HepG2 (cell line): ENCODE data around the gene ADGRG6. TPM values are rescaled to one million over a fixed set of nuclear protein-coding genes. Genes with fewer than 3 reads are reported as not detected.

ENCODE experiments used
- ATAC-seq: fragments of 200-7000 bp; cut with Tn5 transposase; 3 replicates; pipeline ENCODE4 v1.9.1; 2020; ENCODE audit warnings: mild to moderate bottlenecking, moderate library complexity
- BruUV-seq: library from RNA; stranded (reverse); fragments of 400-500 nt; replicated peaks from 2 replicates; lab custom pipeline; 2021; lab: Mats Ljungman, UMichigan
- CTCF ChIA-PET: fragments of 300-600 bp; formaldehyde crosslinking; extraction: SDS; loops from one replicate; lab custom pipeline; 2021; ENCODE audit warnings: low total read pairs, inconsistent platforms, low intra/inter-chr PET ratio; lab: Yijun Ruan, JAX
- POLR2A ChIA-PET: fragments of 350-600 bp; sonication (Branson Sonifier 250); formaldehyde crosslinking; loops from one replicate; lab custom pipeline; 2020; ENCODE audit warnings: antibody characterized with exemption, inconsistent platforms; lab: Yijun Ruan, JAX
- DNase-seq: peaks from one replicate; pipeline ENCODE4 v3.0.0-alpha.2; 2015; ENCODE audit warnings: low spot score
- FAIRE-seq: peaks from 3 replicates; lab custom pipeline; 2011; peaks lifted over from hg19 to GRCh38; lab: Jason Lieb, UNC
- H2AFZ ChIP-seq: one replicate; pipeline ENCODE4 v1.6.1; 2011; ENCODE audit warnings: low read length, inconsistent platforms
- H3K27ac ChIP-seq: fragments of 300-600 bp; 3 replicates; pipeline ENCODE4 v1.8.0; 2011; ENCODE audit warnings: mixed run types, mild to moderate bottlenecking, mixed read lengths, low read length, inconsistent platforms; ENCODE audit not compliant: insufficient read depth; ENCODE audit errors: extremely low read length
- H3K27me3 ChIP-seq, 2 experiments: fragments of 200-600 bp in 1 of 2; 2 replicates in 1 of 2; 3 replicates in 1 of 2; pipeline versions ENCODE4 v1.6.0 to v1.8.0; 2011; ENCODE audit warnings: low read length in 2 of 2, mild to moderate bottlenecking in 2 of 2, moderate library complexity in 2 of 2, inconsistent platforms in 1 of 2; ENCODE audit not compliant: insufficient read depth in 2 of 2, control insufficient read depth in 1 of 2
- H3K36me3 ChIP-seq, 2 experiments: fragments of 200-600 bp in 1 of 2; replicated peaks in 1 of 2; 2 replicates in 1 of 2; 3 replicates in 1 of 2; pipeline versions ENCODE4 v1.5.1 to v1.8.0; 2011; ENCODE audit warnings: low read length in 2 of 2, inconsistent platforms in 1 of 2; ENCODE audit not compliant: insufficient read depth in 2 of 2, control insufficient read depth in 1 of 2
- H3K4me1 ChIP-seq: 2 replicates; pipeline ENCODE4 v1.5.1; 2012; ENCODE audit warnings: low read length, inconsistent platforms; ENCODE audit not compliant: insufficient read depth
- H3K4me2 ChIP-seq: 2 replicates; pipeline ENCODE4 v1.6.0; 2011; ENCODE audit warnings: low read depth, low read length, inconsistent platforms
- H3K4me3 ChIP-seq, 3 experiments: fragments of 200-600 bp in 1 of 3; sonication (generic), shearing (Covaris generic) in 1 of 3; replicated peaks in 1 of 3; 2 replicates each; pipeline ENCODE4 v1.5.1; 2011 to 2016; ENCODE audit warnings: low read length in 3 of 3, inconsistent platforms in 2 of 3, low read depth in 2 of 3, mild to moderate bottlenecking in 2 of 3, control low read depth in 1 of 3, mixed read lengths in 1 of 3; ENCODE audit not compliant: insufficient read depth in 1 of 3
- H3K79me2 ChIP-seq: one replicate; pipeline ENCODE4 v1.6.1; 2011; ENCODE audit warnings: low read length, inconsistent platforms; ENCODE audit not compliant: insufficient read depth
- H3K9ac ChIP-seq: 2 replicates; pipeline ENCODE4 v1.6.0; 2011; ENCODE audit warnings: mild to moderate bottlenecking, low read depth, low read length, inconsistent platforms; ENCODE audit not compliant: insufficient read depth
- H3K9me3 ChIP-seq: 2 replicates; pipeline ENCODE4 v1.5.1; 2012; ENCODE audit warnings: mild to moderate bottlenecking, low read length
- H4K20me1 ChIP-seq: 2 replicates; pipeline ENCODE4 v1.6.0; 2011; ENCODE audit warnings: inconsistent platforms, mild to moderate bottlenecking, low read length, moderate library complexity; ENCODE audit not compliant: insufficient read depth
- BHLHE40 ChIP-seq: IDR thresholded peaks from 2 replicates; pipeline ENCODE4 v1.6.1; 2011; ENCODE audit warnings: low read length, improper control_type of control experiment
- KLF16 ChIP-seq, 2 experiments: sonication (generic) in 1 of 2; formaldehyde crosslinking in 1 of 2; IDR thresholded peaks; 2 replicates each; pipeline versions ENCODE4 v1.6.1 to v1.8.0; 2016 to 2023; ENCODE audit warnings: missing genetic modification reagents in 2 of 2, missing compliant biosample characterization in 1 of 2
- MTA3 ChIP-seq: sonication (generic); formaldehyde crosslinking; IDR thresholded peaks from 2 replicates; pipeline ENCODE4 v1.4.0; 2020; ENCODE audit warnings: missing genetic modification reagents
- NFIC ChIP-seq: IDR thresholded peaks from 2 replicates; pipeline ENCODE4 v1.6.1; 2012; ENCODE audit warnings: mild to moderate bottlenecking, low read length, inconsistent platforms
- PAF1 ChIP-seq: IDR thresholded peaks from 2 replicates; pipeline ENCODE4 v1.6.1; 2016; ENCODE audit warnings: missing genetic modification reagents, missing compliant biosample characterization
- SIX4 ChIP-seq: sonication (generic); formaldehyde crosslinking; IDR thresholded peaks from 2 replicates; pipeline ENCODE4 v1.4.0; 2020; ENCODE audit warnings: missing genetic modification reagents
- ZNF317 ChIP-seq: sonication (generic); formaldehyde crosslinking; IDR thresholded peaks from 2 replicates; pipeline ENCODE4 v1.5.0; 2020; ENCODE audit warnings: mild to moderate bottlenecking, missing genetic modification reagents
- ZNF75D ChIP-seq: sonication (generic); formaldehyde crosslinking; IDR thresholded peaks from 2 replicates; pipeline ENCODE4 v1.8.1; 2023; ENCODE audit warnings: missing genetic modification reagents, mild to moderate bottlenecking, borderline replicate concordance
- ZNF777 ChIP-seq: sonication (generic); formaldehyde crosslinking; IDR thresholded peaks from 2 replicates; pipeline ENCODE4 v1.4.0; 2020; ENCODE audit warnings: missing genetic modification reagents
- WGBS: methylation state at CpG from one replicate; pipeline ENCODE4 v1.1.6; 2017; ENCODE audit warnings: low lambda C conversion rate; 5-methylcytosine and 5-hydroxymethylcytosine counted together
- in situ Hi-C: cut with HindIII; loops from 2 replicates; pipeline ENCODE4 v1.10.0; 2017; ENCODE audit warnings: low pct_unique_long_range_greater_than_20kb; ENCODE audit not compliant: extremely low pct_ligation_motif_present
- intact Hi-C: fragments of 100-400 bp; cut with micrococcal nuclease; formaldehyde crosslinking; loops from one replicate; pipeline ENCODE4 v1.10.0; 2022; ENCODE audit not compliant: unreplicated experiment
- polyA plus RNA-seq, 8 experiments: library from polyadenylated mRNA; depleted of rRNA in 3 of 8; stranded (reverse) in 7 of 8; unstranded in 1 of 8; fragments of >200 nt; fragmentation: Illumina TruSeq in 4 of 8; extraction: Trizol in 4 of 8; gene quantifications; 2 replicates each; pipeline versions ENCODE4 v1.2.1 to v1.2.3, GENCODE V29; 2011 to 2016; ENCODE audit warnings: low read depth in 4 of 8, missing spikeins in 1 of 8, mixed read lengths in 1 of 8; ENCODE audit not compliant: insufficient read depth in 1 of 8
- total RNA-seq, 5 experiments: library from RNA; depleted of rRNA; stranded (reverse); fragments of >200 nt; fragmentation: Illumina TruSeq; extraction: Trizol; gene quantifications; 2 replicates each; pipeline ENCODE4 v1.2.3, GENCODE V29; 2016; ENCODE audit warnings: low read depth in 1 of 5
- TF ChIP-seq, protein P1 (sequence below): sonication (generic); formaldehyde crosslinking; IDR thresholded peaks from 2 replicates; pipeline ENCODE4 v1.8.0; 2022; ENCODE audit warnings: mild to moderate bottlenecking, missing genetic modification reagents
- TF ChIP-seq, protein P2 (sequence below), 2 experiments: sonication (generic) in 1 of 2; formaldehyde crosslinking in 1 of 2; IDR thresholded peaks; 2 replicates each; pipeline versions ENCODE4 v1.6.1 to v1.9.0; 2014 to 2022; ENCODE audit warnings: antibody characterized with exemption in 1 of 2, borderline replicate concordance in 1 of 2, inconsistent platforms in 1 of 2, low read depth in 1 of 2, missing genetic modification reagents in 1 of 2

The ADGRG6 gene
- total and polyA plus RNA-seq, 2 of the 13 experiments (the other 11 are each of a cell fraction or from before 2014, with no cell fraction given) = 129 to 249 TPM

DNA sequence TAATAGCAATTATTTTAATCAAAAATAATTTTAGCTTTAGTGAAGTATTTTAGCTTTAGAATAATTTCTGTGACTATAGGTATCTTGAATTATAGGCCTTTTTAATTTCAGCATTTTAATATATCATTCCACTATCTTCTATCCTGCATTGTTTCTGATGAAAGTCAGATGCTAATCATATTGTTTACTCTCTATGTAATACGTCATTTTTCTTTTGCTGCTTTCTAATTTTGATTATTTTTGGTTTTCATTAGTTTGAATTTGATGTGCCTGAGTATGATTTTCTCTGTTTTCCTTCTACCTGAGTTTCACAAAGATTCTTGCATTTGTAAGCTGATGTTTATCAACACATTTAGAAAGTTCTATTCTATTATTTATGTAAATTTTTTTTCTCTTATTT lies 17.4 kb upstream of the ADGRG6 start:
- DNase-seq (no peak), FAIRE-seq (no peak), ATAC-seq (no peak)
- Histone ChIP-seq H3K4me2 (no peak overlapping the region), H3K27ac (peak overlapping the region; percentile 84), H3K27me3 (no peaks in the 10 kb centered on the region), H4K20me1 (no peaks in the 10 kb centered on the region), H3K79me2 (no peaks in the 10 kb centered on the region), H3K4me1 (peaks cover 43% of the 10 kb centered on the region), H3K9me3 (peaks cover 8% of the 10 kb centered on the region; the same call in 1 of the 2 replicates), H3K36me3 (no peaks in the 10 kb centered on the region), H3K4me3 (no peak overlapping the region), H2AFZ (no peak overlapping the region), H3K9ac (no peak overlapping the region)
- BruUV-seq = no TSS peak
- ChIA-PET POLR2A (interaction anchor here (1.4 to 4.4 kb wide), 8 partner anchors 12 to 137 kb away, joined by 4 to 58 read pairs (median 8); partner anchors contain the start of genes ADGRG6, NMBR and VTA1), CTCF (no interaction called here)
- TF ChIP-seq KLF16 (CRISPR knock-in tag; IDR thresholded peaks at IDR 0.05) (no peak), ZNF317 (CRISPR knock-in tag) (peak; percentile 98), MTA3 (CRISPR knock-in tag) (no peak), ZNF75D (CRISPR knock-in tag) (no peak), BHLHE40 (no peak), PAF1 (CRISPR knock-in tag) (no peak), NFIC (no peak), ZNF777 (CRISPR knock-in tag) (no peak), SIX4 (CRISPR knock-in tag) (no peak)
- TF ChIP-seq, protein P1, sequence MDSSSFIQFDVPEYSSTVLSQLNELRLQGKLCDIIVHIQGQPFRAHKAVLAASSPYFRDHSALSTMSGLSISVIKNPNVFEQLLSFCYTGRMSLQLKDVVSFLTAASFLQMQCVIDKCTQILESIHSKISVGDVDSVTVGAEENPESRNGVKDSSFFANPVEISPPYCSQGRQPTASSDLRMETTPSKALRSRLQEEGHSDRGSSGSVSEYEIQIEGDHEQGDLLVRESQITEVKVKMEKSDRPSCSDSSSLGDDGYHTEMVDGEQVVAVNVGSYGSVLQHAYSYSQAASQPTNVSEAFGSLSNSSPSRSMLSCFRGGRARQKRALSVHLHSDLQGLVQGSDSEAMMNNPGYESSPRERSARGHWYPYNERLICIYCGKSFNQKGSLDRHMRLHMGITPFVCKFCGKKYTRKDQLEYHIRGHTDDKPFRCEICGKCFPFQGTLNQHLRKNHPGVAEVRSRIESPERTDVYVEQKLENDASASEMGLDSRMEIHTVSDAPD (CRISPR knock-in tag) = no peak
- TF ChIP-seq, protein P2, sequence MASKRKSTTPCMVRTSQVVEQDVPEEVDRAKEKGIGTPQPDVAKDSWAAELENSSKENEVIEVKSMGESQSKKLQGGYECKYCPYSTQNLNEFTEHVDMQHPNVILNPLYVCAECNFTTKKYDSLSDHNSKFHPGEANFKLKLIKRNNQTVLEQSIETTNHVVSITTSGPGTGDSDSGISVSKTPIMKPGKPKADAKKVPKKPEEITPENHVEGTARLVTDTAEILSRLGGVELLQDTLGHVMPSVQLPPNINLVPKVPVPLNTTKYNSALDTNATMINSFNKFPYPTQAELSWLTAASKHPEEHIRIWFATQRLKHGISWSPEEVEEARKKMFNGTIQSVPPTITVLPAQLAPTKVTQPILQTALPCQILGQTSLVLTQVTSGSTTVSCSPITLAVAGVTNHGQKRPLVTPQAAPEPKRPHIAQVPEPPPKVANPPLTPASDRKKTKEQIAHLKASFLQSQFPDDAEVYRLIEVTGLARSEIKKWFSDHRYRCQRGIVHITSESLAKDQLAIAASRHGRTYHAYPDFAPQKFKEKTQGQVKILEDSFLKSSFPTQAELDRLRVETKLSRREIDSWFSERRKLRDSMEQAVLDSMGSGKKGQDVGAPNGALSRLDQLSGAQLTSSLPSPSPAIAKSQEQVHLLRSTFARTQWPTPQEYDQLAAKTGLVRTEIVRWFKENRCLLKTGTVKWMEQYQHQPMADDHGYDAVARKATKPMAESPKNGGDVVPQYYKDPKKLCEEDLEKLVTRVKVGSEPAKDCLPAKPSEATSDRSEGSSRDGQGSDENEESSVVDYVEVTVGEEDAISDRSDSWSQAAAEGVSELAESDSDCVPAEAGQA (IDR thresholded peaks at IDR 0.05; ENCODE audit: low read depth) = no peak
- TF ChIP-seq, protein P2 (CRISPR knock-in tag; IDR thresholded peaks at IDR 0.05; ENCODE audit: borderline replicate concordance) = 0 out of 2 replicates have a peak, but pooled peaks have one; percentile 36
- in situ Hi-C loops = no loop called here
- 97% methylated on average over 1 of the region's 1 CpG for WGBS
- intact Hi-C loops = loop anchor here (2.0 kb wide), 1 partner anchor 14 kb away; no protein-coding TSS in a partner anchor
